ENCODE data around the gene ABCB1.

ABCB1 gene

GRCh38 chr7:87513735-87514335 lies 86.8 kb downstream of the ABCB1 start:
- peaks cover 13% of the 10 kb centered on the region; the same call in 1 of the 2 replicates for H3K36me3 ChIP-seq (ENCODE audit: insufficient read depth, low read length)
- no peaks in the 10 kb centered on the region for H3K79me2 ChIP-seq (ENCODE audit: insufficient read depth, low read length)
- TF ChIP-seq EZH2 (IDR thresholded peaks at IDR 0.05; ENCODE audit: borderline replicate concordance, low read length), result no peak
- TF ChIP-seq CTCF (IDR thresholded peaks at IDR 0.05; ENCODE audit: low read length), result no peak
- no peak overlapping the region for H3K9ac ChIP-seq (ENCODE audit: low read length)
- H3K4me3 ChIP-seq (ENCODE audit: low read depth, low read length, poor library complexity, severe bottlenecking), result no peak overlapping the region
- no peak overlapping the region for H3K4me2 ChIP-seq (ENCODE audit: low read length)
- H3K9me3 ChIP-seq (ENCODE audit: low read length), result no peaks in the 10 kb centered on the region
- H3K9me2 ChIP-seq (ENCODE audit: low read depth, low read length), result no peaks in the 10 kb centered on the region
- H3K27ac ChIP-seq (ENCODE audit: low read depth, low read length, poor library complexity, severe bottlenecking), result no peak overlapping the region
- H3F3A ChIP-seq (ENCODE audit: insufficient read depth, low read length), result no peaks in the 10 kb centered on the region
- H4K20me1 ChIP-seq (ENCODE audit: insufficient read depth, low read length), result no peaks in the 10 kb centered on the region
- H3K27me3 ChIP-seq (ENCODE audit: insufficient read depth, low read length), result no peaks in the 10 kb centered on the region
- no peak overlapping the region for H2AFZ ChIP-seq (ENCODE audit: low read length)
- H3K4me1 ChIP-seq (ENCODE audit: insufficient read depth, low read length, severe bottlenecking), result peaks cover 3% of the 10 kb centered on the region

GRCh38 chr7:87512906-87513305 lies 87.8 kb downstream of the ABCB1 start:
- H4K20me1 ChIP-seq (ENCODE audit: insufficient read depth, low read length), result no peaks in the 10 kb centered on the region
- H3K4me1 ChIP-seq (ENCODE audit: insufficient read depth, low read length, severe bottlenecking), result peaks cover 9% of the 10 kb centered on the region
- no peaks in the 10 kb centered on the region for H3K9me2 ChIP-seq (ENCODE audit: low read depth, low read length)
- H3K36me3 ChIP-seq (ENCODE audit: insufficient read depth, low read length), result peaks cover 19% of the 10 kb centered on the region; the same call in 1 of the 2 replicates
- H3K9me3 ChIP-seq (ENCODE audit: low read length), result no peaks in the 10 kb centered on the region
- H3K4me3 ChIP-seq (ENCODE audit: low read depth, low read length, poor library complexity, severe bottlenecking), result no peak overlapping the region
- no peak overlapping the region for H3K9ac ChIP-seq (ENCODE audit: low read length)
- no peaks in the 10 kb centered on the region for H3K27me3 ChIP-seq (ENCODE audit: insufficient read depth, low read length)
- no peaks in the 10 kb centered on the region for H3K79me2 ChIP-seq (ENCODE audit: insufficient read depth, low read length)
- H3K4me2 ChIP-seq (ENCODE audit: low read length), result no peak overlapping the region
- no peaks in the 10 kb centered on the region for H3F3A ChIP-seq (ENCODE audit: insufficient read depth, low read length)
- no peak for TF ChIP-seq EZH2 (IDR thresholded peaks at IDR 0.05; ENCODE audit: borderline replicate concordance, low read length)
- TF ChIP-seq CTCF (IDR thresholded peaks at IDR 0.05; ENCODE audit: low read length), result no peak
- H2AFZ ChIP-seq (ENCODE audit: low read length), result no peak overlapping the region
- no peak overlapping the region for H3K27ac ChIP-seq (ENCODE audit: low read depth, low read length, poor library complexity, severe bottlenecking)

GRCh38 chr7:87511510-87511909 lies 89.2 kb downstream of the ABCB1 start:
- no peak overlapping the region for H3K4me3 ChIP-seq (ENCODE audit: low read depth, low read length, poor library complexity, severe bottlenecking)
- no peaks in the 10 kb centered on the region for H4K20me1 ChIP-seq (ENCODE audit: insufficient read depth, low read length)
- H3K27me3 ChIP-seq (ENCODE audit: insufficient read depth, low read length), result no peaks in the 10 kb centered on the region
- no peaks in the 10 kb centered on the region for H3K79me2 ChIP-seq (ENCODE audit: insufficient read depth, low read length)
- H3K4me1 ChIP-seq (ENCODE audit: insufficient read depth, low read length, severe bottlenecking), result peaks cover 15% of the 10 kb centered on the region
- H3K27ac ChIP-seq (ENCODE audit: low read depth, low read length, poor library complexity, severe bottlenecking), result no peak overlapping the region
- peaks cover 19% of the 10 kb centered on the region; the same call in 1 of the 2 replicates for H3K36me3 ChIP-seq (ENCODE audit: insufficient read depth, low read length)
- no peak overlapping the region for H3K9ac ChIP-seq (ENCODE audit: low read length)
- TF ChIP-seq EZH2 (IDR thresholded peaks at IDR 0.05; ENCODE audit: borderline replicate concordance, low read length) (no peak), CTCF (IDR thresholded peaks at IDR 0.05; ENCODE audit: low read length) (no peak)
- H3K4me2 ChIP-seq (ENCODE audit: low read length), result no peak overlapping the region
- no peaks in the 10 kb centered on the region for H3K9me2 ChIP-seq (ENCODE audit: low read depth, low read length)
- H3F3A ChIP-seq (ENCODE audit: insufficient read depth, low read length), result no peaks in the 10 kb centered on the region
- no peak overlapping the region for H2AFZ ChIP-seq (ENCODE audit: low read length)
- no peaks in the 10 kb centered on the region for H3K9me3 ChIP-seq (ENCODE audit: low read length)
